Stimulated activated CD4-positive, alpha-beta T cell treated with anti-CD3 and anti-CD28 coated beads, Interleukin-12 subunit alpha, Interleukin-12 subunit beta, amount 100 ng/mL, for 24 hours (primary cell): ENCODE results near the gene DIAPH3.

Source experiments
- DNase-seq, 2 experiments: peaks; one replicate each; pipeline ENCODE4 v3.0.0-alpha.2; 2020; ENCODE audit warnings: low read depth in 2 of 2

The DIAPH3 gene

DNA sequence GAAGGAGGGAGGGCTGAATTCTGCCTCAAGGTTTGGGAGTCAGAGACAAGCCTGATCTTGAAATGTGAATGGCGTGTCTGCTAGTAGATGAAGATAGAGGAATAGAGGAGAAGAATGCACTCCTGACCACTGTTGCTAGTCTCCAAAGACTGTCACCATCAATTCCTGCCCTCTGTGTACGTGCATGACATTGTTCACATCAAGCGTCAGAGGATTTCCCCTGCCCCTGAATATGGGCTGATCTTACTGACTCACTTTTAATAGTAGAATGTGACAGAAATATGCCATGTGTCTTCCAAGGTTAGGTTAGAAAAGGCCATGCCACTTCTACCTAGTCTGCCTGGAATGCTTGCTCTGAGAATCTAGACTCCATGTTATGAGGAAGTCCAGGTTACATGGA is 538.6 kb downstream of the DIAPH3 start:
- no peak for DNase-seq

- no peak for DNase-seq
These were observed 540.4 kb downstream of the DIAPH3 start for GRCh38 chr13:59623206-59623915.

DNA sequence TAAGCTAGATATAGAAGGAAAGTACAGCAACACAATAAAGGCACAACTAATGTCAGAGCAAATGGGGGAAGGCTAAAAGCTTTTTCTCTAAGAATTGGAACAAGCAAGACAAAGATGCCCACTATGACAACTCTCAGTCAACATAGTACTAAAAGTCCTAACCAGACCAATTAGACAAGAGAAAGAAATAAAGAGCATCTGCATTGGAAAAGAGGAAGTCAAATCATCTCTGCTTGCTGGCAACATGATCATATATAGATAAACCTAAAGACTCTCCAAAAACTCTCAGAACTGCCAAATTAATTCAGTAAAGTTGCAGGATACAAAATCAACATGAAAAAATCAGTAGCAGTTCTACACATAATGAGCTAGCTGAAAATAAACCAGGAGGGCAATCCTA is 542.0 kb downstream of the DIAPH3 start:
- no peak for DNase-seq
